IMR-90 (cell line): Measurements from ENCODE around the gene CAPN3. TPM values are rescaled to one million over a fixed set of nuclear protein-coding genes. Genes with fewer than 3 reads are reported as not detected.

Source experiments
- ATAC-seq: fragments of 200-7000 bp; cut with Tn5 transposase; 2 replicates; pipeline ENCODE4 v1.9.1; 2020; ENCODE audit warnings: low read depth, mild to moderate bottlenecking, moderate library complexity
- BruUV-seq: library from RNA; stranded (reverse); fragments of 400-500 nt; replicated peaks from 2 replicates; lab custom pipeline; 2021; lab: Mats Ljungman, UMichigan
- CTCF ChIA-PET: fragments of 300-600 bp; formaldehyde crosslinking; extraction: SDS; loops from one replicate; lab custom pipeline; 2021; ENCODE audit warnings: antibody characterized with exemption; lab: Yijun Ruan, JAX
- POLR2A ChIA-PET: fragments of 300-600 bp; sonication (Branson Sonifier 250); formaldehyde crosslinking; loops from one replicate; lab custom pipeline; 2022; ENCODE audit warnings: antibody characterized with exemption; ENCODE audit not compliant: unreplicated experiment; lab: Charles Lee
- DNase-seq: peaks from one replicate; pipeline ENCODE4 v3.0.0; 2013
- H2AFZ ChIP-seq: replicated peaks from 2 replicates; pipeline ENCODE3; 2013; ENCODE audit warnings: low read length, mild to moderate bottlenecking; ENCODE audit not compliant: poor library complexity
- H2AK5ac ChIP-seq: 2 replicates; pipeline ENCODE4 v1.6.1; 2013; ENCODE audit warnings: low read depth, low read length, inconsistent platforms
- H2AK9ac ChIP-seq: replicated peaks from 2 replicates; pipeline ENCODE3; 2013; ENCODE audit warnings: mild to moderate bottlenecking, low read depth, low read length, moderate library complexity; ENCODE audit not compliant: poor library complexity
- H2BK120ac ChIP-seq: 2 replicates; pipeline ENCODE4 v1.6.1; 2013; ENCODE audit warnings: low read depth, low read length, inconsistent platforms
- H2BK15ac ChIP-seq: 3 replicates; pipeline ENCODE4 v1.6.1; 2013; ENCODE audit warnings: low read depth, low read length, inconsistent platforms
- H2BK20ac ChIP-seq: 2 replicates; pipeline ENCODE4 v1.6.1; 2013; ENCODE audit warnings: low read depth, mild to moderate bottlenecking, inconsistent platforms, low read length, moderate library complexity
- H2BK5ac ChIP-seq: 2 replicates; pipeline ENCODE4 v1.6.1; 2013; ENCODE audit warnings: mild to moderate bottlenecking, low read depth, low read length, inconsistent platforms; ENCODE audit not compliant: poor library complexity, severe bottlenecking
- H3K14ac ChIP-seq: replicated peaks from 2 replicates; pipeline ENCODE4 v1.6.1; 2013; ENCODE audit warnings: low read depth, low read length, inconsistent platforms
- H3K18ac ChIP-seq: 2 replicates; pipeline ENCODE4 v1.6.1; 2013; ENCODE audit warnings: low read depth, low read length, control low read depth
- H3K23ac ChIP-seq: 2 replicates; pipeline ENCODE4 v1.6.1; 2013; ENCODE audit warnings: low read depth, low read length, inconsistent platforms
- H3K27ac ChIP-seq: 2 replicates; pipeline ENCODE4 v1.5.1; 2013; ENCODE audit warnings: mild to moderate bottlenecking, control low read depth, low read length; ENCODE audit not compliant: insufficient read depth
- H3K27me3 ChIP-seq: 2 replicates; pipeline ENCODE4 v1.6.1; 2013; ENCODE audit warnings: low read length; ENCODE audit not compliant: control insufficient read depth, insufficient read depth
- H3K36me3 ChIP-seq: 2 replicates; pipeline ENCODE4 v1.6.1; 2013; ENCODE audit warnings: low read length, mixed read lengths; ENCODE audit not compliant: control insufficient read depth, insufficient read depth
- H3K4ac ChIP-seq: 2 replicates; pipeline ENCODE4 v1.6.1; 2013; ENCODE audit warnings: low read depth, low read length, inconsistent platforms
- H3K4me1 ChIP-seq: 2 replicates; pipeline ENCODE4 v1.6.1; 2013; ENCODE audit warnings: low read length, mixed read lengths; ENCODE audit not compliant: control insufficient read depth, insufficient read depth
- H3K4me2 ChIP-seq: 2 replicates; pipeline ENCODE4 v1.6.1; 2013; ENCODE audit warnings: low read depth, mild to moderate bottlenecking, control low read depth, low read length, moderate library complexity
- H3K4me3 ChIP-seq: 2 replicates; pipeline ENCODE4 v1.5.1; 2013; ENCODE audit warnings: low read depth, mild to moderate bottlenecking, control low read depth, low read length, moderate library complexity; ENCODE audit not compliant: insufficient read depth
- H3K56ac ChIP-seq: 2 replicates; pipeline ENCODE4 v1.6.1; 2013; ENCODE audit warnings: low read length, inconsistent platforms; ENCODE audit not compliant: insufficient read depth; ENCODE audit errors: extremely low read depth
- H3K79me1 ChIP-seq, 2 experiments: 2 replicates each; pipeline ENCODE4 v1.6.1; 2013; ENCODE audit warnings: low read length in 2 of 2, inconsistent platforms in 1 of 2, low read depth in 1 of 2
- H3K9ac ChIP-seq: 2 replicates; pipeline ENCODE4 v1.6.1; 2013; ENCODE audit warnings: low read depth, low read length, control low read depth
- H3K9me1 ChIP-seq: 2 replicates; pipeline ENCODE4 v1.6.1; 2013; ENCODE audit warnings: low read length, inconsistent platforms; ENCODE audit not compliant: insufficient read depth
- H3K9me3 ChIP-seq: 2 replicates; pipeline ENCODE4 v1.6.1; 2013; ENCODE audit warnings: low read length; ENCODE audit not compliant: control insufficient read depth, insufficient read depth
- H4K20me1 ChIP-seq: 2 replicates; pipeline ENCODE4 v1.6.1; 2013; ENCODE audit warnings: low read length, inconsistent platforms; ENCODE audit not compliant: insufficient read depth
- H4K5ac ChIP-seq: 2 replicates; pipeline ENCODE4 v1.6.1; 2013; ENCODE audit warnings: mild to moderate bottlenecking, low read depth, low read length, control low read depth
- H4K8ac ChIP-seq, 2 experiments: 2 replicates each; pipeline ENCODE4 v1.6.1; 2013; ENCODE audit warnings: low read depth in 2 of 2, low read length in 2 of 2, control low read depth in 1 of 2, inconsistent platforms in 1 of 2
- H4K91ac ChIP-seq: 2 replicates; pipeline ENCODE4 v1.6.1; 2013; ENCODE audit warnings: low read depth, low read length, inconsistent platforms; ENCODE audit not compliant: insufficient read depth
- CTCF ChIP-seq: conservative IDR thresholded peaks from 2 replicates; pipeline ENCODE4 v1.5.1; 2012; ENCODE audit warnings: mild to moderate bottlenecking, low read depth, low read length, improper control_type of control experiment
- FOS ChIP-seq: fragments of 150-350 bp; IDR thresholded peaks from 2 replicates; pipeline ENCODE4 v1.6.1; 2016; ENCODE audit warnings: low read depth, low read length
- NFE2L2 ChIP-seq: fragments of 150-350 bp; IDR thresholded peaks from 2 replicates; pipeline ENCODE4 v1.6.1; 2016; ENCODE audit warnings: low read depth, mild to moderate bottlenecking, low read length
- SMC3 ChIP-seq: fragments of 150-350 bp; IDR thresholded peaks from 2 replicates; pipeline ENCODE4 v1.6.1; 2016; ENCODE audit warnings: low read depth, mild to moderate bottlenecking, antibody characterized with exemption, low read length, moderate library complexity
- WGBS, 2 experiments: methylation state at CpG; one replicate each; pipeline versions ENCODE4 v1.1.5 to v1.1.7; 2013; ENCODE audit warnings: missing lambda C conversion rate in 2 of 2; ENCODE audit not compliant: insufficient read length in 1 of 2; ENCODE audit errors: extremely low coverage in 2 of 2; 5-methylcytosine and 5-hydroxymethylcytosine counted together
- dilution Hi-C: fragments of 300-500 bp; cut with HindIII; formaldehyde crosslinking; loops from one replicate; pipeline ENCODE4 v1.14.3; 2018; ENCODE audit warnings: low sequenced_read_pairs; ENCODE audit not compliant: unreplicated experiment
- in situ Hi-C: fragments of 300-500 bp; cut with MboI; formaldehyde crosslinking; loops from 3 replicates; pipeline ENCODE4 v1.14.3; 2019; ENCODE audit warnings: low sequenced_read_pairs, inconsistent platforms, mixed read lengths
- intact Hi-C: fragments of 100-400 bp; cut with micrococcal nuclease; formaldehyde crosslinking; loops from 2 replicates; pipeline ENCODE4 v1.10.0; 2022
- polyA plus RNA-seq, 3 experiments: library from polyadenylated mRNA; depleted of rRNA; stranded (reverse); fragments of >200 nt; gene quantifications; 2 replicates each; pipeline ENCODE4 v1.2.3, GENCODE V29; 2012; ENCODE audit warnings: low replicate concordance in 1 of 3
- total RNA-seq: library from RNA; depleted of rRNA; stranded (reverse); fragments of >200 nt; gene quantifications from 2 replicates; pipeline ENCODE4 v1.2.3, GENCODE V29; 2012

CAPN3 gene
- total and polyA plus RNA-seq, 2 of the 4 experiments (the other 2 are of a cell fraction) = 1.1 to 1.4 TPM

- dilution Hi-C loops = no loop called here
- no peak overlapping the region for H3K14ac ChIP-seq
- peak overlapping the region; percentile 41; the same call in 1 of the 2 replicates for H3K18ac ChIP-seq
- intact Hi-C loops = no loop called here
- no peak overlapping the region for H2BK15ac ChIP-seq
- H4K5ac ChIP-seq = no peak overlapping the region; the same call in 1 of the 2 replicates
- no TSS peak for BruUV-seq
- no peak overlapping the region for H2BK20ac ChIP-seq
- H3K9me1 ChIP-seq = peaks cover 12% of the 10 kb centered on the region
- no peaks in the 10 kb centered on the region for H4K20me1 ChIP-seq
- POLR2A ChIA-PET = no interaction called here
- no peak overlapping the region for H4K91ac ChIP-seq
- no peak overlapping the region for H3K4me3 ChIP-seq
- no peak overlapping the region for H2AK9ac ChIP-seq
- CTCF ChIA-PET = no interaction called here
- TF ChIP-seq SMC3 (no peak), NFE2L2 (no peak), CTCF (no peak), FOS (no peak)
- H2AK5ac ChIP-seq = no peak overlapping the region
- H3K36me3 ChIP-seq = peaks cover 4% of the 10 kb centered on the region; the same call in 1 of the 2 replicates
- no peak overlapping the region; the same call in 1 of the 2 replicates for H2BK120ac ChIP-seq
- peak overlapping the region; percentile 44; the same call in 1 of the 2 replicates for H3K4me2 ChIP-seq
- no peaks in the 10 kb centered on the region for H3K27me3 ChIP-seq
- DNase-seq (peak; percentile 65), ATAC-seq (peak; percentile 84)
- no peak overlapping the region for H3K56ac ChIP-seq
- H3K4me1 ChIP-seq = peaks cover 11% of the 10 kb centered on the region
- H3K79me1 ChIP-seq = 0 out of 4 replicates have a peak, but pooled peaks cover 0 to 5% of the 10 kb centered on the region in 2 experiments
- no CpG with 5 or more reads among the region's 2 CpGs for WGBS, 2 experiments
- H2AFZ ChIP-seq = no peak overlapping the region
- in situ Hi-C loops = no loop called here
- no peak overlapping the region for H3K23ac ChIP-seq
- no peak overlapping the region for H3K9ac ChIP-seq
- H3K4ac ChIP-seq = no peak overlapping the region; the same call in 1 of the 2 replicates
- peak overlapping the region in 1 of 2 experiments; percentile 61; a peak in 1 of 4 replicates for H4K8ac ChIP-seq
- H2BK5ac ChIP-seq = peak overlapping the region; percentile 96
- no peaks in the 10 kb centered on the region for H3K9me3 ChIP-seq
- no peak overlapping the region for H3K27ac ChIP-seq
These were observed 10.1 kb upstream of the CAPN3 start for GRCh38 chr15:42349186-42349585.
